H1 (cell line): ENCODE measurements around the gene F2. TPM values are rescaled to one million over a fixed set of nuclear protein-coding genes. Genes with fewer than 3 reads are reported as not detected.

Experiments used
- CTCF ChIA-PET: fragments of 300-600 bp; sonication (Branson Sonifier 250); formaldehyde crosslinking; loops from one replicate; lab custom pipeline; 2021; ENCODE audit not compliant: partially characterized antibody; lab: Charles Lee
- POLR2A ChIA-PET: fragments of 300-600 bp; sonication (Branson Sonifier 250); formaldehyde crosslinking; loops from one replicate; lab custom pipeline; 2021; ENCODE audit warnings: inconsistent platforms; ENCODE audit not compliant: partially characterized antibody; lab: Charles Lee
- DNase-seq, 2 experiments: peaks; one replicate each; pipeline versions ENCODE4 v3.0.0 to v3.0.0-alpha.2; 2010 to 2022; ENCODE audit warnings: low spot score in 2 of 2, low read depth in 1 of 2, mixed read lengths in 1 of 2
- FAIRE-seq: peaks from 2 replicates; lab custom pipeline; 2011; peaks lifted over from hg19 to GRCh38; lab: Jason Lieb, UNC
- H2AFZ ChIP-seq: 2 replicates; pipeline ENCODE4 v1.8.1; 2012; ENCODE audit warnings: low read length, inconsistent platforms
- H2AK5ac ChIP-seq: 2 replicates; pipeline ENCODE4 v1.6.1; 2013; ENCODE audit warnings: low read depth, low read length
- H2BK120ac ChIP-seq: replicated peaks from 2 replicates; pipeline ENCODE3; 2013; ENCODE audit warnings: low read depth, low read length, inconsistent platforms
- H2BK12ac ChIP-seq: 2 replicates; pipeline ENCODE4 v1.6.1; 2013; ENCODE audit warnings: low read depth, low read length
- H2BK15ac ChIP-seq: 2 replicates; pipeline ENCODE4 v1.6.1; 2013; ENCODE audit warnings: low read length
- H2BK20ac ChIP-seq: 2 replicates; pipeline ENCODE4 v1.6.1; 2013; ENCODE audit warnings: low read length
- H2BK5ac ChIP-seq: 2 replicates; pipeline ENCODE4 v1.6.1; 2013; ENCODE audit warnings: low read depth, low read length
- H3K14ac ChIP-seq: 2 replicates; pipeline ENCODE4 v1.6.1; 2013; ENCODE audit warnings: inconsistent platforms; ENCODE audit not compliant: insufficient read length
- H3K18ac ChIP-seq: 2 replicates; pipeline ENCODE4 v1.6.1; 2013; ENCODE audit warnings: low read length; ENCODE audit errors: extremely low read depth
- H3K23ac ChIP-seq: 2 replicates; pipeline ENCODE4 v1.6.1; 2013; ENCODE audit warnings: inconsistent platforms; ENCODE audit not compliant: insufficient read length
- H3K23me2 ChIP-seq: 2 replicates; pipeline ENCODE4 v1.6.1; 2013; ENCODE audit warnings: low read depth, low read length
- H3K27ac ChIP-seq: 2 replicates; pipeline ENCODE4 v1.6.1; 2011; ENCODE audit warnings: low read depth, low read length, inconsistent platforms
- H3K27me3 ChIP-seq, 4 experiments: replicated peaks in 1 of 4; 1 replicate in 1 of 4; 2 replicates in 3 of 4; pipeline versions ENCODE4 v1.6.1 to v1.8.1; 2011 to 2013; ENCODE audit warnings: low read length in 3 of 4, mild to moderate bottlenecking in 3 of 4, inconsistent platforms in 2 of 4, mixed read lengths in 2 of 4, moderate library complexity in 1 of 4; ENCODE audit not compliant: control insufficient read depth in 3 of 4, insufficient read depth in 3 of 4; ENCODE audit errors: extremely low read depth in 1 of 4
- H3K36me3 ChIP-seq, 4 experiments: 2 replicates each; pipeline versions ENCODE4 v1.6.1 to v1.8.1; 2011 to 2013; ENCODE audit warnings: mild to moderate bottlenecking in 4 of 4, low read length in 3 of 4, moderate library complexity in 2 of 4, control low read depth in 1 of 4, inconsistent platforms in 1 of 4; ENCODE audit not compliant: insufficient read depth in 4 of 4, control insufficient read depth in 2 of 4
- H3K4ac ChIP-seq: replicated peaks from 2 replicates; pipeline ENCODE3; 2013; ENCODE audit warnings: low read length, low read depth, mixed read lengths, inconsistent platforms; ENCODE audit not compliant: insufficient read length
- H3K4me1 ChIP-seq, 4 experiments: replicated peaks in 1 of 4; 1 replicate in 1 of 4; 2 replicates in 3 of 4; pipeline versions ENCODE4 v1.6.1 to v1.8.1; 2011 to 2013; ENCODE audit warnings: low read length in 3 of 4, inconsistent platforms in 2 of 4, mixed read lengths in 1 of 4; ENCODE audit not compliant: insufficient read depth in 4 of 4, control insufficient read depth in 3 of 4
- H3K4me2 ChIP-seq, 2 experiments: 2 replicates each; pipeline versions ENCODE4 v1.6.1 to v1.8.1; 2011 to 2013; ENCODE audit warnings: low read depth in 2 of 2, low read length in 2 of 2, control low read depth in 1 of 2, inconsistent platforms in 1 of 2, mild to moderate bottlenecking in 1 of 2; ENCODE audit not compliant: insufficient read depth in 1 of 2
- H3K4me3 ChIP-seq, 4 experiments: fragments of 200-600, 300-600 bp in 1 of 4; sonication (generic), shearing (Covaris generic), sonication (Bioruptor Twin) in 1 of 4; 2 replicates each; pipeline versions ENCODE4 v1.5.1 to v1.8.1; 2011 to 2016; ENCODE audit warnings: low read length in 4 of 4, low read depth in 3 of 4, control low read depth in 2 of 4, inconsistent platforms in 2 of 4, mild to moderate bottlenecking in 2 of 4, mixed read lengths in 1 of 4, moderate library complexity in 1 of 4; ENCODE audit not compliant: insufficient read depth in 2 of 4; ENCODE audit errors: extremely low read depth in 1 of 4
- H3K56ac ChIP-seq: replicated peaks from 2 replicates; pipeline ENCODE3; 2013; ENCODE audit warnings: low read depth, mild to moderate bottlenecking, mixed read lengths, low read length, inconsistent platforms; ENCODE audit not compliant: insufficient read length
- H3K79me1 ChIP-seq: 2 replicates; pipeline ENCODE4 v1.6.1; 2013; ENCODE audit warnings: low read depth, low read length, control low read depth
- H3K79me2 ChIP-seq, 2 experiments: 2 replicates each; pipeline versions ENCODE4 v1.6.1 to v1.8.1; 2012 to 2013; ENCODE audit warnings: low read length in 2 of 2, mild to moderate bottlenecking in 2 of 2, inconsistent platforms in 1 of 2; ENCODE audit not compliant: insufficient read depth in 2 of 2, control insufficient read depth in 1 of 2
- H3K9ac ChIP-seq, 4 experiments: replicated peaks in 1 of 4; 1 replicate in 1 of 4; 2 replicates in 3 of 4; pipeline versions ENCODE4 v1.6.1 to v1.8.1; 2011 to 2013; ENCODE audit warnings: low read depth in 3 of 4, low read length in 3 of 4, control low read depth in 2 of 4, mild to moderate bottlenecking in 2 of 4, moderate library complexity in 2 of 4, inconsistent platforms in 1 of 4; ENCODE audit errors: extremely low read depth in 1 of 4
- H3K9me3 ChIP-seq, 2 experiments: 2 replicates each; pipeline versions ENCODE4 v1.6.1 to v1.8.1; 2012 to 2013; ENCODE audit warnings: mild to moderate bottlenecking in 2 of 2, moderate library complexity in 2 of 2, control low read depth in 1 of 2, inconsistent platforms in 1 of 2, low read depth in 1 of 2, low read length in 1 of 2, mixed read lengths in 1 of 2; ENCODE audit not compliant: insufficient read depth in 2 of 2
- H4K20me1 ChIP-seq, 2 experiments: replicated peaks in 1 of 2; 2 replicates each; pipeline versions ENCODE3 to v1.8.1; 2011 to 2013; ENCODE audit warnings: inconsistent platforms in 2 of 2, low read length in 2 of 2, mild to moderate bottlenecking in 1 of 2; ENCODE audit not compliant: insufficient read depth in 2 of 2, control insufficient read depth in 1 of 2
- H4K5ac ChIP-seq: 2 replicates; pipeline ENCODE4 v1.6.1; 2013; ENCODE audit warnings: low read length, low read depth, mixed read lengths, inconsistent platforms; ENCODE audit not compliant: insufficient read length
- H4K8ac ChIP-seq: 2 replicates; pipeline ENCODE4 v1.8.0; 2013; ENCODE audit warnings: mild to moderate bottlenecking, moderate library complexity, low read length, inconsistent platforms; ENCODE audit not compliant: insufficient read depth; ENCODE audit errors: extremely low read depth
- H4K91ac ChIP-seq: replicated peaks from 2 replicates; pipeline ENCODE3; 2013; ENCODE audit warnings: low read length, mixed read lengths, inconsistent platforms; ENCODE audit not compliant: insufficient read length
- ATF2 ChIP-seq: IDR thresholded peaks from 2 replicates; pipeline ENCODE4 v1.6.1; 2012; ENCODE audit warnings: low read length, inconsistent platforms
- BCL11A ChIP-seq, 2 experiments: IDR thresholded peaks; one replicate each; pipeline ENCODE4 v1.6.1; 2011; ENCODE audit warnings: low read depth in 2 of 2, low read length in 2 of 2, mild to moderate bottlenecking in 2 of 2
- BRCA1 ChIP-seq: IDR thresholded peaks from 2 replicates; pipeline ENCODE4 v1.6.1; 2012; ENCODE audit warnings: low read depth, low read length, improper control_type of control experiment
- EGR1 ChIP-seq: IDR thresholded peaks from 2 replicates; pipeline ENCODE4 v1.6.1; 2011; ENCODE audit warnings: low read depth, low read length, borderline replicate concordance
- GABPA ChIP-seq: IDR thresholded peaks from 2 replicates; pipeline ENCODE4 v1.6.1; 2011; ENCODE audit warnings: mild to moderate bottlenecking, low read length, moderate library complexity, borderline replicate concordance; ENCODE audit not compliant: insufficient read depth
- JUND ChIP-seq: IDR thresholded peaks from 2 replicates; pipeline ENCODE4 v1.6.1; 2011; ENCODE audit warnings: mild to moderate bottlenecking, improper control_type of control experiment, low read length
- RNF2 ChIP-seq: fragments of 200-900, 300-1000 bp; sonication (generic); IDR thresholded peaks from 2 replicates; pipeline ENCODE4 v1.7.1; 2016; ENCODE audit warnings: borderline replicate concordance, low read depth, mild to moderate bottlenecking, antibody characterized with exemption, low read length; ENCODE audit not compliant: poor library complexity, severe bottlenecking; ENCODE audit errors: missing control alignments
- SIN3A ChIP-seq, 2 experiments: IDR thresholded peaks in 1 of 2; conservative IDR thresholded peaks in 1 of 2; 2 replicates each; pipeline ENCODE4 v1.6.1; 2011 to 2012; ENCODE audit warnings: low read length in 2 of 2, improper control_type of control experiment in 1 of 2, low read depth in 1 of 2, mild to moderate bottlenecking in 1 of 2
- SP1 ChIP-seq: IDR thresholded peaks from 2 replicates; pipeline ENCODE4 v1.6.1; 2011; ENCODE audit warnings: low read depth, low read length
- TBP ChIP-seq: IDR thresholded peaks from 2 replicates; pipeline ENCODE4 v1.6.1; 2011; ENCODE audit warnings: low read depth, low read length, improper control_type of control experiment
- TCF12 ChIP-seq: IDR thresholded peaks from 2 replicates; pipeline ENCODE4 v1.6.1; 2011; ENCODE audit warnings: low read depth, mild to moderate bottlenecking, low read length
- WGBS, 2 experiments: shearing (Covaris generic) in 1 of 2; methylation state at CpG; one replicate each; pipeline versions ENCODE4 v1.1.6 to v1.1.7; 2013 to 2015; ENCODE audit warnings: low lambda C conversion rate in 2 of 2, mixed read lengths in 2 of 2, inconsistent platforms in 1 of 2, low coverage in 1 of 2, missing lambda C conversion rate in 1 of 2; ENCODE audit not compliant: insufficient replicate concordance in 2 of 2, insufficient coverage in 1 of 2, insufficient read length in 1 of 2; ENCODE audit errors: extremely low coverage in 1 of 2, missing lambda C conversion rate in 1 of 2; 5-methylcytosine and 5-hydroxymethylcytosine counted together
- polyA plus RNA-seq, 7 experiments: library from polyadenylated mRNA; depleted of rRNA in 3 of 7; stranded (reverse) in 5 of 7; unstranded in 2 of 7; fragments of >200 nt in 5 of 7; fragments of 200-250 nt in 2 of 7; gene quantifications; 1 replicate in 5 of 7; 2 replicates in 1 of 7; 4 replicates in 1 of 7; pipeline versions ENCODE4 v1.2.1 to v1.2.3, GENCODE V29; 2011 to 2013; ENCODE audit warnings: missing spikeins in 2 of 7, mixed read lengths in 2 of 7
- total RNA-seq: library from RNA; stranded (reverse); fragmentation: NEBNext Ultra II Directional; extraction: Animal tissue kit (Norgen Biotek cat#: 25700); gene quantifications from 2 replicates; pipeline ENCODE4 v1.2.1, GENCODE V29; 2021

Gene F2
- total and polyA plus RNA-seq, 2 of the 8 experiments (the other 6 are each of a cell fraction or from before 2014, with no cell fraction given): 0.11 TPM; not detected in 1

- no peak overlapping the region for H3K18ac ChIP-seq
- no peak overlapping the region for H2AFZ ChIP-seq
- H3K4me1 ChIP-seq: no peaks in the 10 kb centered on the region; a peak in 4 of 7 replicates
- H2BK12ac ChIP-seq: no peak overlapping the region
- ChIA-PET POLR2A (interaction anchor here (1.1 to 3.1 kb wide), 3 partner anchors 11 to 27 kb away, joined by 4 to 21 read pairs (median 5); no protein-coding TSS in a partner anchor), CTCF (interaction anchor here (0.6 to 2.3 kb wide), 2 partner anchors 24 to 169 kb away, joined by 3 to 5 read pairs; no protein-coding TSS in a partner anchor)
- no peak overlapping the region for H2BK120ac ChIP-seq
- H3K79me2 ChIP-seq: peaks cover 3 to 16% of the 10 kb centered on the region in 2 experiments; a peak in 2 of 4 replicates
- H2BK15ac ChIP-seq: no peak overlapping the region
- H4K5ac ChIP-seq: no peak overlapping the region
- peaks cover 0 to 2% of the 10 kb centered on the region in 2 experiments for H4K20me1 ChIP-seq
- peaks cover 9% of the 10 kb centered on the region; the same call in 1 of the 2 replicates for H3K23me2 ChIP-seq
- H3K23ac ChIP-seq: no peak overlapping the region
- H3K79me1 ChIP-seq: no peaks in the 10 kb centered on the region
- no peak overlapping the region for H3K56ac ChIP-seq
- FAIRE-seq (no peak), DNase-seq (no peak)
- H2BK5ac ChIP-seq: no peak overlapping the region
- H3K4me2 ChIP-seq: no peak overlapping the region
- H3K36me3 ChIP-seq: peaks cover 6 to 20% (median 16%) of the 10 kb centered on the region in 4 experiments; a peak in 7 of 8 replicates
- no peaks in the 10 kb centered on the region for H3K27me3 ChIP-seq
- H4K8ac ChIP-seq: no peak overlapping the region
- H3K9me3 ChIP-seq: no peaks in the 10 kb centered on the region
- H3K4me3 ChIP-seq: no peak overlapping the region
- no peak overlapping the region for H3K14ac ChIP-seq
- no peak overlapping the region for H3K27ac ChIP-seq
- no peak overlapping the region for H2BK20ac ChIP-seq
- 92% methylated on average over 1 of the region's 1 CpG; no CpG with 5 or more reads in 1 of the 2 experiments for WGBS, 2 experiments
- H3K9ac ChIP-seq: no peak overlapping the region
- TF ChIP-seq GABPA (no peak), TCF12 (no peak), SIN3A (conservative IDR thresholded peaks at IDR 0.05 in 1 of 2, IDR thresholded peaks at IDR 0.05 in 1 of 2; ENCODE audit: low read depth in 1 of 2, low read length in 2 of 2) (no peak), BCL11A (IDR thresholded peaks at IDR 0.05; ENCODE audit: low read depth in 2 of 2, low read length in 2 of 2) (no peak), BRCA1 (no peak), EGR1 (no peak), SP1 (no peak), TBP (no peak), RNF2 (no peak), JUND (no peak), ATF2 (no peak)
- no peak overlapping the region for H2AK5ac ChIP-seq
- H4K91ac ChIP-seq: no peak overlapping the region
- H3K4ac ChIP-seq: no peak overlapping the region
Measured at GRCh38 chr11:46698597-46698996, 20.4 kb upstream of the F2 start.
